Fibroblast of mammary gland (primary cell): ENCODE results near the gene RNF208.

ENCODE experiments used
- DNase-seq: peaks from one replicate; pipeline ENCODE4 v3.0.0-alpha.2; 2010; ENCODE audit warnings: low read depth
- H3K4me3 ChIP-seq: 2 replicates; pipeline ENCODE4 v1.5.1; 2011; ENCODE audit warnings: low read depth, mild to moderate bottlenecking, low read length, moderate library complexity; ENCODE audit not compliant: control insufficient read depth
- TF ChIP-seq, protein P1 (sequence below): conservative IDR thresholded peaks from 2 replicates; pipeline ENCODE4 v1.5.1; 2011; ENCODE audit warnings: low read depth, low read length, inconsistent platforms; ENCODE audit not compliant: control insufficient read depth, insufficient read depth

RNF208 gene

DNA sequence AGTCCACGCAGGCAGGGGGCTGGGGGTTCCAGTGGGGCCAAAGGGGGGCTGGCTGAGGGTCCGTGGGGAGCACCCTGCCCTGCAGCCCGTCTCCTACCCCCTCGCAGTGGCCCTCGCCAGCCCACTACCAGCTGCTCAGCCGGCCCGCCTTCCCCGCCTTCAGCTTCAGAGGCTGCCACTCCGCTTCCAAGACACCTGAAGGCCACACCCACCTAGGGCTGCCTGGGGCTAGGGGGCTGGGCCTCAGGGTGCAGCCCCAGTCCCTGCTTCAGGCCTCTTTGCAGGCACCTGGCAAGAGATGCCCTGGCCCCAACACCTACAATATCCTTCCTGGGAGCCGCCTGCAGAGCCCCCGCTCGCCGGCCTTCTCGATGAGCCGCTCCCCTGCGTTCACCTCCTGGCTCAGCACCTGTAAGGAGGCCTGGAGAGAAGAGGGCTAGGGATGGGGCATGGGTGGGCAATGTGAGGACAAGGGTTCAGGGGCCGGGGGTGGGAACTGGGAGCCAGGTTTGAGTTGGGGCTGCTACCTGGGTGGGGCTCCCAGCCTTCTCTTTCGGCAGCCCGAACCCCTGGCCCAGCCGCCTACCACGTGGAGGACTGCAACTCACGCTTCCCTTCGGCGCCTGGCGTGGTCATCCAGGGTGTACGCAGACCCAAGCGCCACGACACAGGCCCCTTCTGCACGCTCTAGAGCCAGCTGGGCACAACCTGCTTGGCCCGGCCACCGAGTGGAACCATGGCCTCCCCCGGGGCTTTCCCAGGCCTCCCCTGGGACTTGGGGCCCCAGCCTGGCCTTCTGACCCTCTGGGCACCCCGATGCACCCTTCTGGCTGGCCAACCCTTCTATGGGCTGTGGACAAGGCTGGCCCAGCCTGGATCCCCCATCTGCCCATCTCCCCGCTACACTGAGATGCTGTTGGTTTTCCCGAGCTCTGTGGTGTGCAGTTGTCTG lies 30.8 kb upstream of the RNF208 start:
- no peak overlapping the region for H3K4me3 ChIP-seq
- TF ChIP-seq, protein P1, sequence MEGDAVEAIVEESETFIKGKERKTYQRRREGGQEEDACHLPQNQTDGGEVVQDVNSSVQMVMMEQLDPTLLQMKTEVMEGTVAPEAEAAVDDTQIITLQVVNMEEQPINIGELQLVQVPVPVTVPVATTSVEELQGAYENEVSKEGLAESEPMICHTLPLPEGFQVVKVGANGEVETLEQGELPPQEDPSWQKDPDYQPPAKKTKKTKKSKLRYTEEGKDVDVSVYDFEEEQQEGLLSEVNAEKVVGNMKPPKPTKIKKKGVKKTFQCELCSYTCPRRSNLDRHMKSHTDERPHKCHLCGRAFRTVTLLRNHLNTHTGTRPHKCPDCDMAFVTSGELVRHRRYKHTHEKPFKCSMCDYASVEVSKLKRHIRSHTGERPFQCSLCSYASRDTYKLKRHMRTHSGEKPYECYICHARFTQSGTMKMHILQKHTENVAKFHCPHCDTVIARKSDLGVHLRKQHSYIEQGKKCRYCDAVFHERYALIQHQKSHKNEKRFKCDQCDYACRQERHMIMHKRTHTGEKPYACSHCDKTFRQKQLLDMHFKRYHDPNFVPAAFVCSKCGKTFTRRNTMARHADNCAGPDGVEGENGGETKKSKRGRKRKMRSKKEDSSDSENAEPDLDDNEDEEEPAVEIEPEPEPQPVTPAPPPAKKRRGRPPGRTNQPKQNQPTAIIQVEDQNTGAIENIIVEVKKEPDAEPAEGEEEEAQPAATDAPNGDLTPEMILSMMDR = no peak
- no peak for DNase-seq

- TF ChIP-seq, protein P1 = no peak
- no peak overlapping the region for H3K4me3 ChIP-seq
- DNase-seq = no peak
These were observed 29.6 kb upstream of the RNF208 start for GRCh38 chr9:137251490-137252268.

DNA sequence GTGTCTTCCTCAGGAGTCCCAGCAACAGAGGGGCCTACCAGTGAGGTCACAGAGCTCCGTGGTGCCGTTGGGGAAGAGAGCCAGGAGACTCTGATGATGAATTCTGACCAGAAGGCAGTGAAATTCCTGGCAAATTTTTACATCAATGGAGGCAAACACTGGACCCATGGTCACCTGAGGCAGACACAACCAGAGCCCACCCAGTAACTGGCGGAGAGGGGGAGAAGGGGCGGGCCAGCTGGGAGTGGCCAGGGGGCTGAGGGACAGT lies 29.1 kb upstream of the RNF208 start, which contains the start of gene STPG3:
STPG3 (plus strand) TSS at position 93 of the 268 bp plus-strand sequence; CDS start at position 94, 1 bp downstream.
- no peak for DNase-seq
- no peak within 1 kb of the TSS for H3K4me3 ChIP-seq
- TF ChIP-seq, protein P1 = no peak

GRCh38 chr9:137250329-137251193 lies 28.5 kb upstream of the RNF208 start:
- TF ChIP-seq, protein P1 = no peak
- no peak overlapping the region for H3K4me3 ChIP-seq
- DNase-seq = no peak

GRCh38 chr9:137247916-137248175 lies 25.8 kb upstream of the RNF208 start:
- no peak overlapping the region for H3K4me3 ChIP-seq
- TF ChIP-seq, protein P1 = no peak
- no peak for DNase-seq

DNA sequence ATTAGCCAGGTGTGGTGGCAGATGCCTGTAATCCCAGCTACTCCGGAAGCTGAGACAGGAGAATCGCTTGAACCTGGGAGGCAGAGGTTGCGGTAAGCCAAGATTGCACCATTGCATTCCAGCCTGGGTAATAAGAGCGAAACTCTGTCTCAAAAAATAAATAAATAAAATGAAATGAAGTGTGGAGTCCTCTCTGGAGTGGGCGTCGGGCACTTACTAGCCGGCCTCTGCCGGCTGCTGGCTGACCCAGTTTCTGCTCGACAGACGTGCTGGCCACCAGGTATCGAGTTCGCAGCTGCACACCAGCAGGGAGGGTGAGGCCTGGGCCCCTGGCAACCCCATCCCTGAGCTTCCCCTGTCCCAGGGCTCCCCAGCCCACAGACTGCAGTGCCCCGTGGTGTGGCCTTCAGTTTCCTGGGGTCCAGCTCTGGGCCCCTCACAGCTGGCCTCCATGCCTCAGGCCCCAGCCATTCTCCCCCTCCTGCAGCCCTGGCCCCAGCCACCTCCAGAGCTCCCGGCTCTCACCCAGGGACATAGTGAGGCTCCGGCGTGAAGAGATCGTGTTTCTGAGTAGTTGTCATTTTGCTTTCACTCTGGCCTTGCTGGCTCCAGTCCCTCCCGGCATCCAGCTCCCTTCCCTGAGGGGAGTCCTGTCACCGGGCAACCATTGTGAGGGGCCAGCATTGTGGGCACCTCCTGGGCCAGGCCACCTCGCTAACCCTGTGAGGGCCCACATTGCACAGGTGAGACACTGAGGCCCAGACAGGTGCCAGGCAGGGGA lies 25.3 kb upstream of the RNF208 start:
- TF ChIP-seq, protein P1 = no peak
- H3K4me3 ChIP-seq = no peak overlapping the region
- no peak for DNase-seq
